GM12872 (cell line): ENCODE results near the gene RFT1.

Experiments used
- CTCF ChIP-seq: IDR thresholded peaks from 3 replicates; pipeline ENCODE4 v1.5.1; 2011; ENCODE audit warnings: low read depth, mild to moderate bottlenecking, low read length, moderate library complexity; ENCODE audit not compliant: insufficient read depth

The RFT1 gene

GRCh38 chr3:53171827-53172505 is 41.7 kb upstream of the RFT1 start:
- TF ChIP-seq CTCF = no peak

GRCh38 chr3:53171064-53171418 is 40.8 kb upstream of the RFT1 start:
- TF ChIP-seq CTCF = no peak

- no peak for TF ChIP-seq CTCF
Observed at GRCh38 chr3:53170325-53171063, 40.3 kb upstream of the RFT1 start.

GRCh38 chr3:53169832-53170324 is 39.6 kb upstream of the RFT1 start:
- no peak for TF ChIP-seq CTCF

- TF ChIP-seq CTCF = no peak
Observed at GRCh38 chr3:53169045-53169831, 39.0 kb upstream of the RFT1 start.

GRCh38 chr3:53168175-53168923 is 38.1 kb upstream of the RFT1 start:
- TF ChIP-seq CTCF = no peak
